Astrocyte (in vitro differentiated cells and primary cell): ENCODE data around the gene LSM7. TPM values are rescaled to one million over a fixed set of nuclear protein-coding genes. Genes with fewer than 3 reads are reported as not detected.

Experiments
- DNase-seq: peaks from one replicate; pipeline ENCODE4 v3.0.0-alpha.2; 2010; ENCODE audit warnings: low read depth
- FAIRE-seq: peaks from 2 replicates; lab custom pipeline; 2011; peaks lifted over from hg19 to GRCh38; lab: Jason Lieb, UNC
- H2AFZ ChIP-seq: 2 replicates; pipeline ENCODE4 v1.6.0; 2012; ENCODE audit warnings: low read depth, low read length, inconsistent platforms
- H3K27ac ChIP-seq: 2 replicates; pipeline ENCODE4 v1.5.1; 2011; ENCODE audit warnings: low read depth, low read length, inconsistent platforms
- H3K27me3 ChIP-seq: 2 replicates; pipeline ENCODE4 v1.6.0; 2011; ENCODE audit warnings: low read length, inconsistent platforms; ENCODE audit not compliant: insufficient read depth
- H3K36me3 ChIP-seq: 2 replicates; pipeline ENCODE4 v1.5.1; 2011; ENCODE audit warnings: low read length, inconsistent platforms; ENCODE audit not compliant: insufficient read depth
- H3K4me1 ChIP-seq: 2 replicates; pipeline ENCODE4 v1.5.1; 2011; ENCODE audit warnings: low read length, inconsistent platforms; ENCODE audit not compliant: insufficient read depth
- H3K4me2 ChIP-seq: 2 replicates; pipeline ENCODE4 v1.6.0; 2012; ENCODE audit warnings: low read length, inconsistent platforms
- H3K4me3 ChIP-seq: 2 replicates; pipeline ENCODE4 v1.5.1; 2011; ENCODE audit warnings: low read depth, mild to moderate bottlenecking, low read length, inconsistent platforms; ENCODE audit not compliant: insufficient read depth
- H3K79me2 ChIP-seq: 2 replicates; pipeline ENCODE4 v1.6.0; 2012; ENCODE audit warnings: mild to moderate bottlenecking, low read length, inconsistent platforms; ENCODE audit not compliant: insufficient read depth
- H3K9ac ChIP-seq: 2 replicates; pipeline ENCODE4 v1.6.0; 2012; ENCODE audit warnings: mild to moderate bottlenecking, low read length, inconsistent platforms
- H3K9me3 ChIP-seq: 2 replicates; pipeline ENCODE4 v1.5.1; 2012; ENCODE audit warnings: low read depth, mild to moderate bottlenecking, low read length, inconsistent platforms; ENCODE audit not compliant: insufficient read depth
- H4K20me1 ChIP-seq: 2 replicates; pipeline ENCODE4 v1.6.0; 2012; ENCODE audit warnings: low read length, inconsistent platforms; ENCODE audit not compliant: insufficient read depth
- H3K27ac Mint-ChIP-seq: one replicate; pipeline ENCODE4 v1.8.0; 2021; ENCODE audit warnings: mild to moderate bottlenecking, mixed read lengths; ENCODE audit not compliant: unreplicated experiment
- H3K27me3 Mint-ChIP-seq: one replicate; pipeline ENCODE4 v1.8.0; 2021; ENCODE audit warnings: low read depth, mixed read lengths; ENCODE audit not compliant: unreplicated experiment
- H3K36me3 Mint-ChIP-seq: one replicate; pipeline ENCODE4 v1.8.0; 2021; ENCODE audit warnings: low read depth, mixed read lengths; ENCODE audit not compliant: unreplicated experiment
- H3K4me1 Mint-ChIP-seq: one replicate; pipeline ENCODE4 v1.8.0; 2021; ENCODE audit warnings: low read depth, mixed read lengths; ENCODE audit not compliant: unreplicated experiment
- H3K4me3 Mint-ChIP-seq: one replicate; pipeline ENCODE4 v1.8.0; 2021; ENCODE audit warnings: mild to moderate bottlenecking, moderate library complexity, mixed read lengths; ENCODE audit not compliant: unreplicated experiment
- H3K9me3 Mint-ChIP-seq: one replicate; pipeline ENCODE4 v1.8.0; 2021; ENCODE audit warnings: mild to moderate bottlenecking, mixed read lengths; ENCODE audit not compliant: unreplicated experiment
- EZH2 ChIP-seq: IDR thresholded peaks from 2 replicates; pipeline ENCODE4 v1.6.1; 2012; ENCODE audit warnings: mild to moderate bottlenecking, low read length, inconsistent platforms; ENCODE audit not compliant: insufficient read depth
- total RNA-seq: library from RNA; stranded (reverse); gene quantifications from 2 replicates; pipeline ENCODE4 v1.2.1, GENCODE V29; 2021
- TF ChIP-seq, protein P1 (sequence below): IDR thresholded peaks from 2 replicates; pipeline ENCODE4 v1.5.1; 2011; ENCODE audit warnings: low read depth, mild to moderate bottlenecking, inconsistent platforms, low read length, moderate library complexity; ENCODE audit not compliant: insufficient read depth

Gene LSM7
- total RNA-seq, 1 donor from 2014 or later = 91.4 TPM

- no peak overlapping the region for H3K27ac Mint-ChIP-seq
- H3K9ac ChIP-seq = peak overlapping the region; percentile 38
- H3K27ac ChIP-seq = peak overlapping the region; percentile 21
- no peaks in the 10 kb centered on the region for H3K4me1 Mint-ChIP-seq
- FAIRE-seq (no peak), DNase-seq (peak; percentile 47)
- no peaks in the 10 kb centered on the region for H3K36me3 ChIP-seq
- no peak overlapping the region for H3K4me3 ChIP-seq
- peaks cover 4% of the 10 kb centered on the region for H3K4me1 ChIP-seq
- H4K20me1 ChIP-seq = peaks cover 58% of the 10 kb centered on the region
- no peaks in the 10 kb centered on the region for H3K36me3 Mint-ChIP-seq
- H3K27me3 Mint-ChIP-seq = no peaks in the 10 kb centered on the region
- H3K79me2 ChIP-seq = peaks cover 52% of the 10 kb centered on the region
- TF ChIP-seq, protein P1, sequence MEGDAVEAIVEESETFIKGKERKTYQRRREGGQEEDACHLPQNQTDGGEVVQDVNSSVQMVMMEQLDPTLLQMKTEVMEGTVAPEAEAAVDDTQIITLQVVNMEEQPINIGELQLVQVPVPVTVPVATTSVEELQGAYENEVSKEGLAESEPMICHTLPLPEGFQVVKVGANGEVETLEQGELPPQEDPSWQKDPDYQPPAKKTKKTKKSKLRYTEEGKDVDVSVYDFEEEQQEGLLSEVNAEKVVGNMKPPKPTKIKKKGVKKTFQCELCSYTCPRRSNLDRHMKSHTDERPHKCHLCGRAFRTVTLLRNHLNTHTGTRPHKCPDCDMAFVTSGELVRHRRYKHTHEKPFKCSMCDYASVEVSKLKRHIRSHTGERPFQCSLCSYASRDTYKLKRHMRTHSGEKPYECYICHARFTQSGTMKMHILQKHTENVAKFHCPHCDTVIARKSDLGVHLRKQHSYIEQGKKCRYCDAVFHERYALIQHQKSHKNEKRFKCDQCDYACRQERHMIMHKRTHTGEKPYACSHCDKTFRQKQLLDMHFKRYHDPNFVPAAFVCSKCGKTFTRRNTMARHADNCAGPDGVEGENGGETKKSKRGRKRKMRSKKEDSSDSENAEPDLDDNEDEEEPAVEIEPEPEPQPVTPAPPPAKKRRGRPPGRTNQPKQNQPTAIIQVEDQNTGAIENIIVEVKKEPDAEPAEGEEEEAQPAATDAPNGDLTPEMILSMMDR = peak; percentile 7
- TF ChIP-seq EZH2 = no peak
- H3K4me2 ChIP-seq = no peak overlapping the region
- no peaks in the 10 kb centered on the region for H3K9me3 Mint-ChIP-seq
- H3K27me3 ChIP-seq = no peaks in the 10 kb centered on the region
- H3K4me3 Mint-ChIP-seq = no peak overlapping the region
- peak overlapping the region; percentile 9 for H2AFZ ChIP-seq
- no peaks in the 10 kb centered on the region for H3K9me3 ChIP-seq
These were observed 8.9 kb upstream of the LSM7 start for GRCh38 chr19:2337329-2337707.

GRCh38 chr19:2336528-2337328 lies 8.3 kb upstream of the LSM7 start:
- peak overlapping the region; percentile 21 for H3K27ac ChIP-seq
- FAIRE-seq = no peak
- peaks cover 4% of the 10 kb centered on the region for H3K4me1 ChIP-seq
- Mint-ChIP-seq H3K27me3 (no peaks in the 10 kb centered on the region), H3K4me1 (peaks cover under 1% of the 10 kb centered on the region), H3K9me3 (no peaks in the 10 kb centered on the region), H3K4me3 (no peak overlapping the region), H3K27ac (no peak overlapping the region), H3K36me3 (no peaks in the 10 kb centered on the region)
- no peak overlapping the region for H3K4me3 ChIP-seq
- no peak overlapping the region for H3K9ac ChIP-seq
- no peaks in the 10 kb centered on the region for H3K9me3 ChIP-seq
- peaks cover 58% of the 10 kb centered on the region for H3K79me2 ChIP-seq
- peaks cover 64% of the 10 kb centered on the region for H4K20me1 ChIP-seq
- TF ChIP-seq, protein P1 = no peak
- no peak for TF ChIP-seq EZH2
- no peak for DNase-seq
- H2AFZ ChIP-seq = no peak overlapping the region
- H3K27me3 ChIP-seq = no peaks in the 10 kb centered on the region
- no peaks in the 10 kb centered on the region for H3K36me3 ChIP-seq
- no peak overlapping the region for H3K4me2 ChIP-seq

DNA sequence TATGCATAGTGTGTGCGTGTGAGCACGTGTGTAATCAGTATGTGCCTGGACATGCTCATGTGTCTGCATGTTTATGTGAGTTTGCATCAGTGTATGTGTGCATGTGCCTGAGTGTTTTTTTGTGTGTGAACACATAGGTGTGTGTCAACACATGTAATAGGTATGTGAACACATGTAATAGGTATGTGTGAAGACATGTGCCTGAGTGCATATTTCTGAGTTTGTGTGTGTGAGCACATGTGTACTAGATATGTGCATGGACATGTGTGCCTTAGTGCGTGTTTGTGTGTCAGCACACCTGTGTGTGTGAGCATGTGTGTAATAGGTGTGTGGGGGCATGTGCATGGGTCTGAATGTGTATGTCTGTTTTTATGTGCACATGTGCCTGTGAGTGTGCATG lies 7.5 kb upstream of the LSM7 start:
- peaks cover 4% of the 10 kb centered on the region for H3K4me1 Mint-ChIP-seq
- no peaks in the 10 kb centered on the region for H3K36me3 Mint-ChIP-seq
- Histone ChIP-seq H3K27ac (no peak overlapping the region), H2AFZ (no peak overlapping the region), H3K79me2 (peaks cover 67% of the 10 kb centered on the region), H4K20me1 (peaks cover 73% of the 10 kb centered on the region), H3K27me3 (no peaks in the 10 kb centered on the region), H3K9ac (no peak overlapping the region), H3K4me2 (no peak overlapping the region), H3K4me1 (peaks cover 4% of the 10 kb centered on the region), H3K36me3 (no peaks in the 10 kb centered on the region), H3K9me3 (no peaks in the 10 kb centered on the region), H3K4me3 (no peak overlapping the region)
- DNase-seq = no peak
- FAIRE-seq = peak; percentile 32
- no peak overlapping the region for H3K4me3 Mint-ChIP-seq
- H3K27me3 Mint-ChIP-seq = no peaks in the 10 kb centered on the region
- no peaks in the 10 kb centered on the region for H3K9me3 Mint-ChIP-seq
- no peak overlapping the region for H3K27ac Mint-ChIP-seq
- TF ChIP-seq EZH2 = no peak
- TF ChIP-seq, protein P1 = no peak
